Right ventricle myocardium superior (tissue), 1 donor: ENCODE data around the gene KRTAP4-1. TPM values are rescaled to one million over a fixed set of nuclear protein-coding genes. Genes with fewer than 3 reads are reported as not detected.
"Not testable (repeated sequence)": the region's sequence is repeated elsewhere in the genome, so short reads cannot be mapped to it uniquely, and the experiment has no call there.

ENCODE experiments used
- ATAC-seq: fragments of 200-7000 bp; cut with Tn5 transposase; one replicate; pipeline ENCODE4 v1.9.1; 2020; ENCODE audit warnings: mild to moderate bottlenecking; ENCODE audit not compliant: poor library complexity
- DNase-seq: peaks from one replicate; pipeline ENCODE4 v3.0.0-alpha.2; 2020
- intact Hi-C: fragments of 100-400 bp; cut with DNase I; formaldehyde crosslinking; loops from one replicate; pipeline ENCODE4 v1.11.2; 2022
- total RNA-seq: library from RNA; stranded (reverse); fragmentation: NEBNext Ultra II Directional; extraction: Animal tissue kit (Norgen Biotek cat#: 25700); gene quantifications from one replicate; pipeline ENCODE4 v1.2.1, GENCODE V29; 2021
- donor health status: DM: no; HTN: yes; CAD: no; lungs with severe emphysema.

KRTAP4-1 gene
- total RNA-seq, 1 donor from 2014 or later: not detected

DNA sequence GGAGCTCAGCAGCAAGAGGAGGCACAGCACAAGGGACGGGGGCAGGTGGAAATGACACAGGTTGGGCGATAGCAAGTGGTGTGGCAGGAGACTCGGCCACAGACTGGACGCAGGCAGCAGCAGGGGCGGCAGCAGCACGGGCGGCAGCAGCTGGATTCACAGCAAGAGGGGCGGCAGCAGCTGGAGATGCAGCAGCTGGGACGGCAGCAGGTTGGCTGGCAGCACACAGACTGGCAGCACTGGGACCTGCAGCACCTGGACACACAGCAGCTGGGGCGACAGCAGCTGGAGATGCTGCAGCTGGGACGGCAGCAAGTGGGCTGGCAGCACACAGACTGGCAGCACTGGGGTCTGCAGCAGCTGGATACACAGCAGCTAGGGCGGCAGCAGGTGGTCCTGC is 44.8 kb downstream of the KRTAP4-1 start:
- ATAC-seq, intact Hi-C loops, DNase-seq: not testable (repeated sequence)

Other genes with a start within 250 kb of the KRTAP4-1 start
- gene KRT23, start 247.3 kb downstream of the KRTAP4-1 start, total RNA-seq: not detected
- not detected for gene KRT39, start 218.0 kb downstream of the KRTAP4-1 start, total RNA-seq
- gene KRT40, start 200.6 kb downstream of the KRTAP4-1 start, total RNA-seq: not detected
- not detected for gene KRTAP3-3, start 190.7 kb downstream of the KRTAP4-1 start, total RNA-seq
- not detected for gene KRTAP3-2, start 185.0 kb downstream of the KRTAP4-1 start, total RNA-seq
- not detected for gene KRTAP3-1, start 175.8 kb downstream of the KRTAP4-1 start, total RNA-seq
- gene KRTAP1-5, start 157.7 kb downstream of the KRTAP4-1 start, total RNA-seq: not detected
- not detected for gene KRTAP1-4, start 154.7 kb downstream of the KRTAP4-1 start, total RNA-seq
- not detected for gene KRTAP1-3, start 150.0 kb downstream of the KRTAP4-1 start, total RNA-seq
- not detected for gene KRTAP1-1, start 143.5 kb downstream of the KRTAP4-1 start, total RNA-seq
- not detected for gene KRTAP2-1, start 137.6 kb downstream of the KRTAP4-1 start, total RNA-seq
- not detected for gene KRTAP2-2, start 129.7 kb downstream of the KRTAP4-1 start, total RNA-seq
- gene KRTAP2-3, start 124.8 kb downstream of the KRTAP4-1 start, total RNA-seq: not detected
- not detected for gene KRTAP2-4, start 119.0 kb downstream of the KRTAP4-1 start, total RNA-seq
- gene KRTAP4-7, start 100.8 kb downstream of the KRTAP4-1 start, total RNA-seq: not detected
- not detected for gene KRTAP4-8, start 86.8 kb downstream of the KRTAP4-1 start, total RNA-seq
- not detected for gene KRTAP4-16, start 82.7 kb downstream of the KRTAP4-1 start, total RNA-seq
- not detected for gene KRTAP4-9, start 79.5 kb downstream of the KRTAP4-1 start, total RNA-seq
- not detected for gene KRTAP4-11, start 66.5 kb downstream of the KRTAP4-1 start, total RNA-seq
- gene KRTAP4-12, start 60.7 kb downstream of the KRTAP4-1 start, total RNA-seq: not detected
- gene KRTAP4-6, start 44.4 kb downstream of the KRTAP4-1 start, total RNA-seq: not detected
- not detected for gene KRTAP4-5, start 35.1 kb downstream of the KRTAP4-1 start, total RNA-seq
- not detected for gene KRTAP4-4, start 24.2 kb downstream of the KRTAP4-1 start, total RNA-seq
- gene KRTAP4-3, start 16.7 kb downstream of the KRTAP4-1 start, total RNA-seq: not detected
- gene KRTAP4-2, start 6.7 kb downstream of the KRTAP4-1 start, total RNA-seq: not detected
- gene KRTAP9-1, start 5.0 kb upstream of the KRTAP4-1 start, total RNA-seq: not detected
- not detected for gene KRTAP9-2, start 41.7 kb upstream of the KRTAP4-1 start, total RNA-seq
- not detected for gene KRTAP9-3, start 47.5 kb upstream of the KRTAP4-1 start, total RNA-seq
- gene KRTAP9-8, start 53.1 kb upstream of the KRTAP4-1 start, total RNA-seq: not detected
- not detected for gene KRTAP9-4, start 64.8 kb upstream of the KRTAP4-1 start, total RNA-seq
- gene KRTAP9-9, start 70.5 kb upstream of the KRTAP4-1 start, total RNA-seq: not detected
- gene KRTAP9-6, start 80.5 kb upstream of the KRTAP4-1 start, total RNA-seq: not detected
- gene KRTAP9-7, start 90.8 kb upstream of the KRTAP4-1 start, total RNA-seq: not detected
- not detected for gene KRTAP29-1, start 117.9 kb upstream of the KRTAP4-1 start, total RNA-seq
- not detected for gene KRTAP16-1, start 124.4 kb upstream of the KRTAP4-1 start, total RNA-seq
- gene KRTAP17-1, start 130.8 kb upstream of the KRTAP4-1 start, total RNA-seq: not detected
- gene KRT33A, start 165.9 kb upstream of the KRTAP4-1 start, total RNA-seq: not detected
- not detected for gene KRT33B, start 184.9 kb upstream of the KRTAP4-1 start, total RNA-seq
- not detected for gene KRT34, start 197.4 kb upstream of the KRTAP4-1 start, total RNA-seq
- gene KRT31, start 212.7 kb upstream of the KRTAP4-1 start, total RNA-seq: not detected
- gene KRT37, start 239.7 kb upstream of the KRTAP4-1 start, total RNA-seq: not detected